C4-2B (cell line): ENCODE results near the gene GFOD2.

Source experiments
- ZFX ChIP-seq: fragments of 450-650 bp; IDR thresholded peaks from 2 replicates; pipeline ENCODE4 v1.6.1; 2017
- TF ChIP-seq, protein P1 (sequence below): fragments of 450-650 bp; conservative IDR thresholded peaks from 2 replicates; pipeline ENCODE4 v1.5.1; 2017; ENCODE audit warnings: mild to moderate bottlenecking

DNA sequence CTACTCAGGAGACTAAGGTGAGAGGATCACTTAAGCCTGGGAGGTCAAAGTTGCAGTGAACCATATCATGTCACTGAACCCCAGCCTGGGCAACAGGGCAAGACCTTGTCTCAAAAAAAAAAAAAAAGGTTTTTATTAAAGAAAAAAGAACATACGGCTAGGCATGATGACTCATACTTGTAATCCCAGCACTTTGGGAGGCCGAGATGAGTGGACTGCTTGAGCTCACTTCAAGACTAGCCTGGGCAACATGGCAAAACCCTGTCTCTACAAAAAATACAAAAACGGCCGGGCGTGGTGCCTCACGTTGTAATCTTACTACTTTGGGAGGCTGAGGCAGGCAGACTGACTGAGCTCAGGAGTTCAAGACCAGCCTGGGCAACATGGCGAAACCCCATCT lies 48.8 kb upstream of the GFOD2 start:
- TF ChIP-seq, protein P1, sequence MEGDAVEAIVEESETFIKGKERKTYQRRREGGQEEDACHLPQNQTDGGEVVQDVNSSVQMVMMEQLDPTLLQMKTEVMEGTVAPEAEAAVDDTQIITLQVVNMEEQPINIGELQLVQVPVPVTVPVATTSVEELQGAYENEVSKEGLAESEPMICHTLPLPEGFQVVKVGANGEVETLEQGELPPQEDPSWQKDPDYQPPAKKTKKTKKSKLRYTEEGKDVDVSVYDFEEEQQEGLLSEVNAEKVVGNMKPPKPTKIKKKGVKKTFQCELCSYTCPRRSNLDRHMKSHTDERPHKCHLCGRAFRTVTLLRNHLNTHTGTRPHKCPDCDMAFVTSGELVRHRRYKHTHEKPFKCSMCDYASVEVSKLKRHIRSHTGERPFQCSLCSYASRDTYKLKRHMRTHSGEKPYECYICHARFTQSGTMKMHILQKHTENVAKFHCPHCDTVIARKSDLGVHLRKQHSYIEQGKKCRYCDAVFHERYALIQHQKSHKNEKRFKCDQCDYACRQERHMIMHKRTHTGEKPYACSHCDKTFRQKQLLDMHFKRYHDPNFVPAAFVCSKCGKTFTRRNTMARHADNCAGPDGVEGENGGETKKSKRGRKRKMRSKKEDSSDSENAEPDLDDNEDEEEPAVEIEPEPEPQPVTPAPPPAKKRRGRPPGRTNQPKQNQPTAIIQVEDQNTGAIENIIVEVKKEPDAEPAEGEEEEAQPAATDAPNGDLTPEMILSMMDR: no peak
- TF ChIP-seq ZFX: no peak
